Calu3 (cell line): ENCODE measurements around the gene S100A2. TPM values are rescaled to one million over a fixed set of nuclear protein-coding genes. Genes with fewer than 3 reads are reported as not detected.

Source experiments
- BruUV-seq: library from RNA; stranded (reverse); fragments of 400-500 nt; replicated peaks from 2 replicates; lab custom pipeline; 2021; lab: Mats Ljungman, UMichigan
- CTCF ChIA-PET: fragments of 300-600 bp; sonication (Branson Sonifier 250); formaldehyde crosslinking; loops from one replicate; lab custom pipeline; 2022; ENCODE audit warnings: antibody characterized with exemption; lab: Charles Lee
- DNase-seq: peaks from one replicate; pipeline ENCODE4 v3.0.0; 2022
- H3K27ac Mint-ChIP-seq: one replicate; pipeline ENCODE4 v1.8.0; 2022; ENCODE audit warnings: mixed read lengths; ENCODE audit not compliant: unreplicated experiment
- H3K27me3 Mint-ChIP-seq: one replicate; pipeline ENCODE4 v1.8.0; 2022; ENCODE audit warnings: mixed read lengths; ENCODE audit not compliant: unreplicated experiment
- H3K36me3 Mint-ChIP-seq: one replicate; pipeline ENCODE4 v1.8.0; 2022; ENCODE audit warnings: mild to moderate bottlenecking, moderate library complexity, mixed read lengths; ENCODE audit not compliant: insufficient read depth, unreplicated experiment
- H3K4me1 Mint-ChIP-seq: one replicate; pipeline ENCODE4 v1.8.0; 2022; ENCODE audit warnings: mild to moderate bottlenecking, low read depth, mixed read lengths; ENCODE audit not compliant: unreplicated experiment
- H3K4me3 Mint-ChIP-seq: one replicate; pipeline ENCODE4 v1.8.0; 2022; ENCODE audit warnings: mild to moderate bottlenecking, low read depth, moderate library complexity, mixed read lengths; ENCODE audit not compliant: unreplicated experiment
- H3K9me3 Mint-ChIP-seq: one replicate; pipeline ENCODE4 v1.8.0; 2022; ENCODE audit warnings: low read depth, mixed read lengths; ENCODE audit not compliant: unreplicated experiment
- intact Hi-C: fragments of 100-400 bp; cut with micrococcal nuclease; formaldehyde crosslinking; loops from one replicate; pipeline ENCODE4 v1.10.0; 2022; ENCODE audit not compliant: unreplicated experiment
- total RNA-seq: library from RNA; stranded (reverse); gene quantifications from 2 replicates; pipeline ENCODE4 v1.2.3, GENCODE V29; 2022
- TF ChIP-seq, protein P1 (sequence below): fragments of 200-600 bp; IDR thresholded peaks from one replicate; pipeline ENCODE4 v1.8.0; 2022; ENCODE audit warnings: antibody characterized with exemption; ENCODE audit not compliant: unreplicated experiment

Gene S100A2
- total RNA-seq, 1 experiment from 2014 or later = 11.1 TPM

DNA sequence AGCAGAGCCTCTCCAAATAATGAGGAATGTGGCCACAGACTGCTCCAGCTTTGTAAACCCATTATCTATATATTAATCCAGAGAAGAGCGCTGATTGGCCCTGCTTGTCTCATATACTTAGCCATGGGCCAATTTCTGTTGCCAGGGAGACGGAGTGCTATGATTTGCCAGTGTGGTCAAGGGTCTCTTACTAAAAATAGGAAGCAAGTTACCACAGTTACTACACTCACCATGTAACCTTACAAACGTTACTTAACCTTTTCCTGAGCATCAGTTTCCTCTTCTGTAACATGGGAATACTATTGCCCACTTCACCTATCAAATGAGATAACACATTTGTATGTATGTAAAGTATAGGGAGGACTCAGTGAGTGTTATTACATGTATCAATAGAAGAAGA is 7.7 kb upstream of the S100A2 start:
- DNase-seq = no peak
- Mint-ChIP-seq H3K36me3 (peaks cover 13% of the 10 kb centered on the region), H3K9me3 (no peaks in the 10 kb centered on the region), H3K27ac (peak overlapping the region; percentile 73), H3K4me1 (peaks cover 62% of the 10 kb centered on the region), H3K4me3 (peak overlapping the region; percentile 28), H3K27me3 (no peaks in the 10 kb centered on the region)
- TF ChIP-seq, protein P1, sequence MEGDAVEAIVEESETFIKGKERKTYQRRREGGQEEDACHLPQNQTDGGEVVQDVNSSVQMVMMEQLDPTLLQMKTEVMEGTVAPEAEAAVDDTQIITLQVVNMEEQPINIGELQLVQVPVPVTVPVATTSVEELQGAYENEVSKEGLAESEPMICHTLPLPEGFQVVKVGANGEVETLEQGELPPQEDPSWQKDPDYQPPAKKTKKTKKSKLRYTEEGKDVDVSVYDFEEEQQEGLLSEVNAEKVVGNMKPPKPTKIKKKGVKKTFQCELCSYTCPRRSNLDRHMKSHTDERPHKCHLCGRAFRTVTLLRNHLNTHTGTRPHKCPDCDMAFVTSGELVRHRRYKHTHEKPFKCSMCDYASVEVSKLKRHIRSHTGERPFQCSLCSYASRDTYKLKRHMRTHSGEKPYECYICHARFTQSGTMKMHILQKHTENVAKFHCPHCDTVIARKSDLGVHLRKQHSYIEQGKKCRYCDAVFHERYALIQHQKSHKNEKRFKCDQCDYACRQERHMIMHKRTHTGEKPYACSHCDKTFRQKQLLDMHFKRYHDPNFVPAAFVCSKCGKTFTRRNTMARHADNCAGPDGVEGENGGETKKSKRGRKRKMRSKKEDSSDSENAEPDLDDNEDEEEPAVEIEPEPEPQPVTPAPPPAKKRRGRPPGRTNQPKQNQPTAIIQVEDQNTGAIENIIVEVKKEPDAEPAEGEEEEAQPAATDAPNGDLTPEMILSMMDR = no peak
- BruUV-seq = no TSS peak
- CTCF ChIA-PET = interaction anchor here (1.1 to 2.3 kb wide), 12 partner anchors 18 to 218 kb away, joined by 3 to 44 read pairs (median 8); partner anchors contain the start of genes CHTOP, S100A13, S100A14 and S100A16
- intact Hi-C loops = loop anchor here (2.0 to 5.0 kb wide), 4 partner anchors 35 to 99 kb away; partner anchors contain the start of genes CHTOP, ILF2 and S100A14

DNA sequence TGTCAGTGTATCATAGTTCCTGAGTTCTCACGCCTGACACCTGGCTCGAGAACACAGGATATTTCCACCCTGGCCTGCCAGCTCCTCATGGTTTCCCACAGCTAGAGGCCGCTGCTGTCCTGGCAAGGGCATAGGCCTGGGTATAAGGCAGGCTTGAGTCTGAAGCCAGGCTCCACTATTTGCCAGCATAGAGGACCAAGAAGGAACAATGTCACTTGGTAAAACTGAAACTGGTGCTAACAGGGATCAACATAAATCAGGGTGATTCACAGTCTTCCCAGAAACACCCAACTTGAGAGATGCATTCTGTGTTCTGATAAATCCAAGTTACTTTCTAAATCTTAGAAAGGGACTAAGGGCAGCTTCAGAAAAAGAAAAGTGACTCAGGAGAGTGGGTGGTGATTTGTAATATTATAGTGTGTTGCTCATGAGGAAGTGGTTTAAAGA is 6.9 kb upstream of the S100A2 start:
- intact Hi-C loops = loop anchor here (1.0 to 5.0 kb wide), 7 partner anchors 36 to 177 kb away; partner anchors contain the start of genes CHTOP, ILF2, S100A13 and S100A14

DNA sequence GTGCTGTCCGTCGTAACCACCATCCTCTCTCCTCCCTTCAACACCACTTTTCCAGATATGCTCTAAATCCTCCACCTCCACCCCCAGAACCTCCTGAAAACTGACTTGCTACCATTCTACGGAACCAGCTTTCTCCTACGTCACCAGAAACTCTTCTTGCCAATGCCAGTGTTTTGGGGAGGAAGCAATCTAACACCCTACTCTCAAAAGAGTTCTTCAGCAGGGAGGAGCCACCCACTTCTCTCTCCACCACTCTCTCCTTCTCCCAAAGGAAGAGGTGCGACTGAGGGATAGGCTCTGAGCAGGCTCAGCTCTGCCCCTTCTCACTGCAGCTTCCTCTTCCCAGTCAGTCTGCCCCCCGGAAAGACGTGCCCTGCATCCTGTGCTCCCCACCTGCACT is 6.1 kb upstream of the S100A2 start:
- Mint-ChIP-seq H3K4me3 (no peak overlapping the region), H3K4me1 (peaks cover 64% of the 10 kb centered on the region), H3K36me3 (peaks cover 29% of the 10 kb centered on the region), H3K27me3 (no peaks in the 10 kb centered on the region), H3K27ac (peak overlapping the region; percentile 73), H3K9me3 (no peaks in the 10 kb centered on the region)
- CTCF ChIA-PET = interaction anchor here (0.7 to 2.3 kb wide), 13 partner anchors 27 to 156 kb away, joined by 3 to 44 read pairs (median 7); partner anchors contain the start of genes CHTOP, ILF2, INTS3 and S100A13
- BruUV-seq = no TSS peak
- TF ChIP-seq, protein P1 = no peak
- intact Hi-C loops = loop anchor here (1.0 to 5.0 kb wide), 7 partner anchors 37 to 178 kb away; partner anchors contain the start of genes CHTOP, ILF2, S100A13 and S100A14
- no peak for DNase-seq

More for the DNA sequence above, 6.9 kb upstream of the S100A2 start:
- TF ChIP-seq, protein P1 = peak; percentile 79
- Mint-ChIP-seq H3K4me3 (peak overlapping the region; percentile 28), H3K36me3 (peaks cover 21% of the 10 kb centered on the region), H3K27ac (peak overlapping the region; percentile 73), H3K9me3 (no peaks in the 10 kb centered on the region), H3K27me3 (no peaks in the 10 kb centered on the region), H3K4me1 (peaks cover 64% of the 10 kb centered on the region)
- DNase-seq = peak; percentile 92
- CTCF ChIA-PET = interaction anchor here (0.6 to 2.3 kb wide), 20 partner anchors 13 to 217 kb away, joined by 3 to 44 read pairs (median 6); partner anchors contain the start of genes CHTOP, ILF2, INTS3 and S100A13
- BruUV-seq = no TSS peak

DNA sequence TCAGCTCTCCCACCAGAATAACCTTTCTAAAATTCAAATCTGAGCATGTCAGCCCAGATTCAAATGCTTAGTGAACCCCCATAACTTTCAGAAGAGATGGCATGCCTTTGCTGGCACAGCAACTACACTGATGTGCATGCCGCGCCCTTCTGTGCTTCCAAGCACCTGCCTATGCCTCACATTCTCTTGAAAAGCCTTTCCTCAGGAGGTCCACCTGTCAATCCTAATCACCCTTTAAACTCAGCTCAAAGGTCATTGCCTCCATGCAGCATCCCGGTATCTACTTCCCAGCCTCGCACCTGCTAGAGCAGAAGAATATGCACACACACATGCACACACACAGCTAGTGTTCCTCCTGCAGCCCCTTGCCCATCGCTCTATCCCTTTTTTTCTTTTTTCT is 5.2 kb upstream of the S100A2 start:
- intact Hi-C loops = loop anchor here (5.0 kb wide), 1 partner anchor 101 kb away; the partner anchor contains the start of gene ILF2
- Mint-ChIP-seq H3K4me3 (no peak overlapping the region), H3K27me3 (no peaks in the 10 kb centered on the region), H3K36me3 (peaks cover 38% of the 10 kb centered on the region), H3K9me3 (no peaks in the 10 kb centered on the region), H3K27ac (peak overlapping the region; percentile 10), H3K4me1 (peaks cover 70% of the 10 kb centered on the region)
- no peak for DNase-seq
- BruUV-seq = no TSS peak
- TF ChIP-seq, protein P1 = no peak
- CTCF ChIA-PET = interaction anchor here (0.7 to 2.2 kb wide), 6 partner anchors 38 to 1916 kb away, joined by 3 to 8 read pairs (median 4); no protein-coding TSS in a partner anchor
